ENCODE results near the gene DENND1B.

DENND1B gene

DNA sequence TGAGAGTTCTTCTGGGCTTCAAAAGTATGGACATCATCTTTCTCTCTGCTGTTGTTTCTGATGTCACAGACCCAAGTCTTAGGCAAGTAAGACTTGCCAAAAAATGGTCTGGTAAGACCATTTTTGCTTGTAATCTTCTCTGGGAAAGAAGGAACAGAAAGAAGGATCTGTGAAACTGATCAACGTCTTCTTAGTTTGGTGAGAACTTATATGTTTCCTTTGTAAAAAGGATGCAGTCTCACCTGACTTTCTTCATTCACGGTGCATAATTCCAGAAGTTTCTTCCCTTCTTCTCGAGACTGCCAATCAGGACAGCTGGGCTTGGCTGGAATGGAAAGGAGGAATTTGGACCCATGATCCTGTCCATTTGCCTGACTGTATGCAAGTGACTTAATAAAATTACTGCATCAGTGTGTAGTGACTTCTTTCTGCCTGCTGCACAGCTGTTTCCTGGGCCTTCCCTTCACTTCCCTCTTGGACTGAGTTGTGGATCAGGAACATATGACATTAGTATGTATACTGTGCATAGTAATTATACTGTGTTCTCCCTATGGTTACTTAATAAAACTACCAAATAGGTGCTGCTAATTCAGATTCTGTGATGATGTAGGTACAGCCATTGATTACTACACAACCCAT is 7.6 kb upstream of the DENND1B start:
- TF ChIP-seq, protein P1, sequence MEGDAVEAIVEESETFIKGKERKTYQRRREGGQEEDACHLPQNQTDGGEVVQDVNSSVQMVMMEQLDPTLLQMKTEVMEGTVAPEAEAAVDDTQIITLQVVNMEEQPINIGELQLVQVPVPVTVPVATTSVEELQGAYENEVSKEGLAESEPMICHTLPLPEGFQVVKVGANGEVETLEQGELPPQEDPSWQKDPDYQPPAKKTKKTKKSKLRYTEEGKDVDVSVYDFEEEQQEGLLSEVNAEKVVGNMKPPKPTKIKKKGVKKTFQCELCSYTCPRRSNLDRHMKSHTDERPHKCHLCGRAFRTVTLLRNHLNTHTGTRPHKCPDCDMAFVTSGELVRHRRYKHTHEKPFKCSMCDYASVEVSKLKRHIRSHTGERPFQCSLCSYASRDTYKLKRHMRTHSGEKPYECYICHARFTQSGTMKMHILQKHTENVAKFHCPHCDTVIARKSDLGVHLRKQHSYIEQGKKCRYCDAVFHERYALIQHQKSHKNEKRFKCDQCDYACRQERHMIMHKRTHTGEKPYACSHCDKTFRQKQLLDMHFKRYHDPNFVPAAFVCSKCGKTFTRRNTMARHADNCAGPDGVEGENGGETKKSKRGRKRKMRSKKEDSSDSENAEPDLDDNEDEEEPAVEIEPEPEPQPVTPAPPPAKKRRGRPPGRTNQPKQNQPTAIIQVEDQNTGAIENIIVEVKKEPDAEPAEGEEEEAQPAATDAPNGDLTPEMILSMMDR (IDR thresholded peaks at IDR 0.05): no peak

DNA sequence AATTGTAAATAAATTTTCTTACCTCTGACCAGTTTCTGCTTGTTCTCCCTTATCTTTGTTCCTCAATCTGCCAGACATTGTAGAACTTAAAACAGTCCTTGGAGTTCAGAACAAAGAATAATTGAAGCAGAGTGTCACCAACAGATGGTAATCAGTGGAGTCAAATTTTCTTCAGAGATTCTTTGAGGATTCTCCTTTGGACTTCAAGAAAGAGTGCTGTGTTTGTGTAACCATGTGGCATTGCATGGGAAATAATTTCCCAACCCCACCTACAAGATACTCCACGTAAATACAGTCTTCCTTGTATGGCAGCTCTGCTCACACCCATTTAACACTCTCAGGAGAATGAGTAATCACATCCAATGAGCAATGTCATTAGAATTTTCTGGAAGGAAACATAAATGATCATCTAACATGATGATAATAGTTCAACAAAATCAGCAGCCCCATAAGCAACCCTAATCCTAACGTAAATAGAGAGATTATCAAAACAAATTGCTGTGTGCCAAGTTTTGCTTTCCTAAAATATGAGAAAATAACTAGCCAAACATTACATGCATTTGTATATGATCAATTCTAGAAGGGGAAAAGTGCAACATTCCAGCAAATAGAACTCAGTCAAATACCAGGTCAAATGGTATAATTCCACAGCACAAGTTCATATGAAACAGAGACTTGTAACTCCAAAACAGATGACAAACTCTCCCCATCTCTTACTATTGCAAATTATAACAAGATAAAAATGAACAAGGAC is 6.9 kb upstream of the DENND1B start:
- TF ChIP-seq, protein P1 (IDR thresholded peaks at IDR 0.05): no peak

DNA sequence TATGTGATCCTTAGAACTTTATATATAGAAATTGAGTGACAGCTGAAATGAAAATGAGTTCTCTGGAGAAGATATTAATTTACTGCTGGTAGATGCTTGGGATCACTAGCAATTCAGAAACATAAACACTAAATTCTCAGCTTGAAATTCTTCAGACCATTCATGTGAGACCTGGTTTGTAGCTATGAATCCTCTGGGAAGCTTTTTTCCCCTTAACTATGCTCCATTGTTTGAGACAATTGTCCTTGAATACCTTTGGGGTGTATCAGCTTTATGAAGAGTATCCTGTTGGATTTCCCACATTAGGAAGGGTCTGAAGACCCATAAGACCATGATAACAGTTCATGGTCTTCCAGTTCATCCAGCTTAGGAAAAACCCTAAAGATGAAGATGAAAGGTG is 4.6 kb upstream of the DENND1B start:
- TF ChIP-seq, protein P1 (IDR thresholded peaks at IDR 0.05): no peak

DNA sequence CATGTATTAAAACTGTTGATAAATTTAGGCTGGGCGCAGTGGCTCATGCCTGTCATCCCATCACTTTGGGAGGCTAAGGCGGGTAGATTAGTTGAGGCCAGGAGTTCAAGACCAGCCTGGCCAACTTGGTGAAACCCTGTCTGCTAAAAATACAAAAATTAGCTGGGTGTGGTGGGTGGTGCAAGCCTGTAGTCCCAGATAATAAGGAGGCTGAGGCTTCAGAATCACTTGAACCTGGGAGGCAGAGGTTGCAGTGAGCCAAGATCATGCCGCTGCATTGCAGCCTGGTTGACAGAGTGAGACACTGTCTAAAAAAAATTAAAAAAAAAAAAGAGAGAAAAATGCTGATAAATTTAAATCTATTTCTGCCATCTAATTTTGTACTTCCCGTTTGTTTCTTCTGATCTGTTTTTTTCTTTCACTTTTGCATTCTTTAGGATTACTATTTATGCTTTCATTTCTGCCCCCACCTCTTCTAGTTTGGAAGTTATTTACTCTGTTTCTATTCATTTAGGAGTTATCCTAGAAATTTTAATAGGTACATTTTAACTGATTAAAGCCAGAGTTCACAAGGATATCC is 3.2 kb upstream of the DENND1B start:
- TF ChIP-seq, protein P1 (IDR thresholded peaks at IDR 0.05): no peak

DNA sequence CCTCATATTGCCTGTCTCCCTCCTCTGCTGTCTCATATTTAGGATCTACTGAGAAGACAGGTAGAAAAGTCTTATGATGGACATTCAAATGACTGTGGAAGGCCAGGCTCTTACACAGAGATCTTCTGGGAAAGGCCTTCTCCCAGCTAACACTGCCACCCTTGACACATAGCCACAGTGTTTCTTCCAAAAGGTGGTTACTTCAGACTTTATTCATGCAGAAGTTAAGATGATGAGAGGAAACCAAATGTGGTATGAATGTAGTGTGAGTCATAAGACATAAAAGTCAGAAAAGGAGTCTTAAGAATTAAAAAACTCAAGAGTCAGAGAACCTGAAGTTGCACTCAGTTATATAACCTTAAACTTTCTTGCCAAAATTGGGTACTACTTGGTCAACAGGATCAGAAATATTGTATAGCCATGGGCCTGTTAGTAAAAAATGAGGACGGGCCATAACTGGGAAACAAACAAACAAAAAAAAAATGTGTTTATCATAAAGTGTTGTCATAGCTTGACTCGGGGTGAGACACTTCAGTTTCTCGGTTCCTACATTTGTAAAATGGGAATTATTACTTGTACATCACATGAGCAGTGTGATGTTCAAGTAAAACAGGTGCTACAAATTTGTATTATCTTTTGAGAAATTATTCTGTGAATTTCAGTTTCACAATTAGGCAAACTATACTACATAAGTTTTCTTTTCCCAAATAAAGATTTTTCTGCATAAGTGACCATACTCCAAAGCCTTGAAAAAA is 1.2 kb upstream of the DENND1B start:
- TF ChIP-seq, protein P1 (IDR thresholded peaks at IDR 0.05): no peak

DNA sequence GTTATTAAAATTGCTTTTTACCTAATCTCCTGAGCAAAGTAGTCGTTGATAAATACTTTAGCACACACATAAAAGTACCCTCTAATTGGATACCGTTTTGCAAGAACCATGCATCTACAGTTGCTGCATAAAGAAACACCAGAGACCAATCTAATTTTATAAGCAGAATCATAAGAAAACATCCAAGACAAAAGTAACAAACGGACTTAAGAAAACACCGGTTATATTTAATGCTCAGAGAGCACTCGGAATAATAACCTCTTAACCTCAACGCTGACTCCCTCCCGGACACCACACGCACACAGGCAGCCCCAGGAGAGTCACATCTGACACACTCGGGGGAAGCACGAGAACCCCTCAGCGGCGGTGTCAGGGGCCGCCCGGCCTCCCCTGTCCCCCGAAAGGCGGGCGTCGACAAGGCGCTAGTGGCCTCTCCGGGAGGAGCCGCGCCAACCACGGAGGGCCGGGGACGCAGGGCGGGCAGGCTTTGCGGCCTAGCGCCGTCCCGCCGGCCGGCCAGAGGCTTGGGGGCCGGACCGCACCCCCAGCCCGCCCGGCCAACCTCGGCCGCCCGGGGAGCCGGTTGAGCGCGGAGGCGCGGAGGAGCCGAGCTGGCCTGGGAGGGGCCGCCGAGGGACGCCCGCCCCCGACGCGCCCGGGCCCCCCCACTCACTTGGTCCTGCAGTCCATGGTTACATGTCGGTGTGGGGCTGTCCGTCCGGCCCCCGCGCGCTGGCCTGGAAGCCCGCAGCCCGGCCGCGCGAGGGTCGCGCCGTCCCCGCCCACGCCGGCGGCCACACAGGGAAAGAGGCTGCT is 606 bp downstream of the DENND1B start:
- TF ChIP-seq, protein P1 (IDR thresholded peaks at IDR 0.05): no peak

DNA sequence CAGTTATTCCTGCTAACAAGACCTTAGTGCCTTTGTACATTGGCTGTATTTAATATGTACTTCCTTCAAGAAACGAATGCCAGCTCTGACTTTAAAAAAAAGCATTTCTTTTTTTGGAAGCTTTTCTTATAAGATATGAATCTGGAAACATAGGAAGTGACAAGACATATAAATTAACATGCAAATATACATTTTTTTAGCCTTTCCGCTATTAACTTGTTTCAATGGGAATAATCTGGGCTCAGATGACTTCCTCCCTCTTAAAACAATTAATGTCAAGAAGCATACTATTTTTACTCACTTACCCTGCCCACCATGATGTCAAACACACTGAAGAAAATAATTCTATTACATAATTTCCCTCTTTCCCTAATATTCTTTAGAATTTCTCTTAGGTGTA is 1.4 kb downstream of the DENND1B start:
- TF ChIP-seq, protein P1 (IDR thresholded peaks at IDR 0.05): no peak
